PC-3 (cell line): ENCODE measurements around the gene ZNF681.

Source experiments
- EZH2 ChIP-seq: fragments of 300-600 bp; sonication (generic); IDR thresholded peaks from one replicate; pipeline ENCODE4 v1.6.1; 2017; ENCODE audit warnings: antibody characterized with exemption, mild to moderate bottlenecking, low read length; ENCODE audit not compliant: unreplicated experiment
- EZH2phosphoT487 ChIP-seq: fragments of 300-600 bp; sonication (generic); IDR thresholded peaks from 2 replicates; pipeline ENCODE4 v1.6.1; 2018; ENCODE audit warnings: mild to moderate bottlenecking, antibody characterized with exemption, low read length, borderline replicate concordance
- TF ChIP-seq, protein P1 (sequence below): fragments of 300-600 bp; sonication (generic); conservative IDR thresholded peaks from 2 replicates; pipeline ENCODE4 v1.5.1; 2017; ENCODE audit warnings: antibody characterized with exemption, low read depth, mild to moderate bottlenecking, low read length

DNA sequence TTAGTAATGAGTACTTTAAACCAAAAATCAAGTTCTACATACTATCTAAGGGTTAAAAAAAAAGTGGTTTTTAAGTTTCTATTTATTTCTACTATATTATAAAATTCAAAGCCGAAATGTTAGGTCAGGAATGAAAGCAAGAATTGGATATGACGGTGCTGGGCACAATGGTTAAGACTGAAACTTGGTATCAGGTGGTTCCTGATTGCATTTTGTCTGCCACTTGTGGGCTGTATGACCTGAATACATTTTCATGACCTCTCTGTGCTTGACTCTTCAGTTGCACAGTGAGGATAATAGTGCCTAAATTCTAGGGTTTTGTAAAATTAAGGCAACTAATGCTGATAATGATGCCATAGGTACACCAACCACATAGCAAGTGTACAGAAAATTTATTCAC, 49.3 kb downstream of the ZNF681 start:
- TF ChIP-seq, protein P1, sequence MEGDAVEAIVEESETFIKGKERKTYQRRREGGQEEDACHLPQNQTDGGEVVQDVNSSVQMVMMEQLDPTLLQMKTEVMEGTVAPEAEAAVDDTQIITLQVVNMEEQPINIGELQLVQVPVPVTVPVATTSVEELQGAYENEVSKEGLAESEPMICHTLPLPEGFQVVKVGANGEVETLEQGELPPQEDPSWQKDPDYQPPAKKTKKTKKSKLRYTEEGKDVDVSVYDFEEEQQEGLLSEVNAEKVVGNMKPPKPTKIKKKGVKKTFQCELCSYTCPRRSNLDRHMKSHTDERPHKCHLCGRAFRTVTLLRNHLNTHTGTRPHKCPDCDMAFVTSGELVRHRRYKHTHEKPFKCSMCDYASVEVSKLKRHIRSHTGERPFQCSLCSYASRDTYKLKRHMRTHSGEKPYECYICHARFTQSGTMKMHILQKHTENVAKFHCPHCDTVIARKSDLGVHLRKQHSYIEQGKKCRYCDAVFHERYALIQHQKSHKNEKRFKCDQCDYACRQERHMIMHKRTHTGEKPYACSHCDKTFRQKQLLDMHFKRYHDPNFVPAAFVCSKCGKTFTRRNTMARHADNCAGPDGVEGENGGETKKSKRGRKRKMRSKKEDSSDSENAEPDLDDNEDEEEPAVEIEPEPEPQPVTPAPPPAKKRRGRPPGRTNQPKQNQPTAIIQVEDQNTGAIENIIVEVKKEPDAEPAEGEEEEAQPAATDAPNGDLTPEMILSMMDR = no peak
- TF ChIP-seq EZH2phosphoT487 (no peak), EZH2 (no peak)
